NCI-H2029 (cell line): ENCODE results near the gene NRG4.
"Not testable (repeated sequence)": the region's sequence is repeated elsewhere in the genome, so short reads cannot be mapped to it uniquely, and the experiment has no call there.

Source experiments
- DNase-seq: peaks from one replicate; lab custom pipeline; 2025; lab: John Stamatoyannopoulos, UW

Gene NRG4

DNA sequence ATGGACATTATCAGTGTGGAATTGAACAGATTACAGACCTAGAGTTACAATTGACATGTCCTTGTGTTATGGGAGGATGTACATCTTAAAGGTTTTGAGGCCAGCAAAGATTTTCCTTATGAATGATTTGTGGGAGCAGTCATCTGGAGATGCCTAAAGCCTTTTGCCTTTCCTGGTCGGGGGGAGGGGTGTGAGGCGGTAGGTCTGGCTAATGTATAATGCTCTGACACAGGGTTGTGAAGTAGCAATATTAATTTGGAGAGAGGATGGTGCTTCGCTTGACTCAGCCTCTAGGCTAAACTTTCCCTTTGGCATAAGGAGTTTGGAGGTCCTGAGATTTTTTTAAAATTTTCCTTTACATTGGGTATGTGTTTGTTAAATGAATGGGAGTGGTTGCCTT is 85.3 kb downstream of the NRG4 start:
- no peak for DNase-seq

DNA sequence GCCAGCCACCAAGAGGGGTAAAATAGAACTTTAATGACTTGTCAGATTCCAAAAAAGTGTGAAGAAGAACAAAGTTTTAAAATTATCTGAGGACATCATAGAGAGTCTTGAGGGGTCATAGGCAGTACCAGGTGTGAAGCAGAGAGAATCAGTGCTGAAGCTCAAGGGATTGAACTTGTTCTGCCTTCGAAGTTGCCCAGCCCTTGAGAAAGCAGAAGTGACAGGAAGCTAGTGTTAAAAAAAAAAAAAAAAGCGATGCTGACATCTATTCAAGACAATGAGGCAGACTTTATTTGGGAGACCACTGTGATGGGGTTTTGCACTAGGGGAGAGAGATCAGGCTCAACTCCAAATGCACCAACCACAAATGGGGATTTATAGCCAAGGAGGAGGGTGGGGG is 86.8 kb downstream of the NRG4 start:
- DNase-seq, result no peak

DNA sequence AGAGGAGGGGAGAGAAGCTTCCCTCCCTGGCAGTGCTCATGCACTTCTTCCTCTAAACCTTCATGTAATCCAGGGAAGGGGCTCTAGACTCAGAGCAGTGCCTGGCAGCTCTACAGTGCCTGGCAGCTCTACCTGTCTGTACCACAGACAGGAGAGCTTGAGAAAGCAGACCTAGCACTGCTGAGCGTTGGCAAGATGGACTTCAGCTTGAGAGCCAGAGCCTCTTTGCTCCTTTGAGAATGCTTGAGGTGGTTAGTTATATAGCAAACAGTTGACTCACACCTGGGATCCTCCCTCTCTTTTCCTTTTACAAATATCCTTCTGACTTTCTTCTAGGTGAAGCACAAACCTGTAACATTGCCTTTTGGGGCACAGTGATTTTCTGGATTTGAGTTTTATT is 87.6 kb downstream of the NRG4 start:
- DNase-seq, result no peak

DNA sequence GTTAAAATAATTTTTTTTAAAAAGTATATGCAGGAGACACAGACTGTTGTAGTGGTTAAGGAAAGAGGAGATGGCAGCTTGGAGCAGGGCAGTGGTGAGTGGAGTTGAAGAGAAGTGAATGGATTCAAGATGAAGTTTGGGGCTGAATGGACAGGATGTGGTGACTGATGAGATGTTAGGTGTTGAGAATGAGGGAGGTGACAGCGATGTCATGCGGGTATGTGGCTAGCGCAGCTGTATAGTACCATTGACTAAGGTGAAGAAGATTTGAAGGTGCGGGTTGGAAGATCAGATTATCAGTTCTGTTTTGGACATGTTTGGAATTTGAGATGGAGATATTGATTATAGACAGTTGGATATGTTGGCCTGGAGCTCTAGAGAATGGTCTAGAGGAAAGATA is 88.5 kb downstream of the NRG4 start:
- no peak for DNase-seq

DNA sequence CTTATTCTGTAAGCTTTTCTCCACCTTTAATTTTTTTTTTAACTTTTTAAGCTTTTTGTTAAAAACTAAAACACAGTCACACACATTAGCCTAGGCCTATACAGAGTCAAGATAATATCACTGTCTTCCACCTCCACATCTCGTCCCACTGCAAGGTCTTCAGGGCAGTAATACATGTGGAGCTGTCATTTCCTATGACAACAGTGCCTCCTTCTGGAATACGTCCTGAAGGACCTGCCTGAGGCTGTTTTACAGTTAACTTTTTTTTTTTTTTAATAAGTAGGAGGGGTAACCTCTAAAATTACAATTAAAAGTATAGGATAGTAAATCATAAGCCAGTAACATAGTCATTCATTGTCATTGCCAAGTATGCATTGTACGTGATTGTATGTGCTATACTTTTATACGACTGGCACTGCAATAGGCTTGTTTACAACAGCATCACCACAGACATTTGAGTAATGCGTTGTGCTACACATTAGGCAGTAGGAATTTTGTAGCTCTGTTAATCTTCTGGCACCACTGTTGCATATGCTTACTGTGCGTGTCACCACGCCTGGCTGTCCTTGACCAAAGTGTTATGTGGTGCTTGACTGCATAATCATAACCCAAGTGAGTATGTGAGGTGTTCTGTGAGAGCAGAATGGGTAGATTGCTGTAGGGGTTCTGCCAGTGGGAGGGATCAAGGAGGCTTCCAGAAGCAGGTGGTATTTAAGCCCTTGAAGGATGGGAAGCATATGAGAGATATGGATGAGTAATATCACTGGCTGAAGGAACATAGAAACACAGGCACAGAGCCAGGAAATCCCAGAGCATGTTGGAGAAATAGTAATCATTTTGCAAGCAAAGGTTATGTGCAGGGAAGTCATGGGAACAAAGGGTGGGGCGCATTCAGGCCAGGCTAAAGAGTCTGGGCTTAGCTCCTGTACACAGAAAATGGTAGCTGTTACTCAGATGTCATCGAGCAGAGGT is 90.2 kb downstream of the NRG4 start:
- no peak for DNase-seq

DNA sequence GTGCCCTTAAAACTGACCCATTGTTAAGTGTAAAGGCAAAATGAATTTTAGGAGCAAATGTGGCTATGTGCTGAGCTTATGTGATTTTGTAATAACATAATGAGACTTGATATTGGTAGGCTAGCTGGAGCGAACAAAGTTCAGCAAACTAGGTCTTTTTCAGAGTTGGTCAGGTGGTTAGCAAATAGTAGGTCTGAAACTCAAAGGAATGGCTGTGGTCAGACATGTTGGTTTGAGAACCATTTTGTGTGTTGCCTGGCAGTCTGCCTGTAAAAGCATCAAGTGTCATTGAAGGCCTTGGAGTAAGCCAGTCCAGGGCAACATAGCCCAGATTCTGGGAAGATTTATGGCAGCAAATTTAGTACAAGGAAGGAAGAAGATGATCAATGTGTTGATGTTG is 92.1 kb downstream of the NRG4 start:
- no peak for DNase-seq

DNA sequence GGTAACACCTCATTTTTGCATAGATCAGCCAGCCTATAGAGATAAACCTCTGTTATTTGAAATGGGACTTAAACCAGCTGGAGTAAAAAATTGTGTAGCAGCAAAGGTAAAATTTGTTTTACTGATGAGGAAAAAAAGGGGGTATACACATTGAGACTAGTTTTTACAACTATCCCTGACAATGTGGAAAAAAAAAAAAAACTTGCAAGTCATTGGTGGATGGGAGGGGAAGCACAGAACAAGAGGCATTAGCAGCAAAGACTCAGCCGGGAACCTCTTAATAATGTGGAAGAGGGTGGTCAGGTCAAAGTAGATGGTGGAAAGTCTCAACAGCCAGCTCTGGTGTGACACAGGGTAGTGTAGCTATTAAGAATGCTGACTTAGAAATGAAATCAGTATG is 94.1 kb downstream of the NRG4 start:
- DNase-seq, result no peak

DNA sequence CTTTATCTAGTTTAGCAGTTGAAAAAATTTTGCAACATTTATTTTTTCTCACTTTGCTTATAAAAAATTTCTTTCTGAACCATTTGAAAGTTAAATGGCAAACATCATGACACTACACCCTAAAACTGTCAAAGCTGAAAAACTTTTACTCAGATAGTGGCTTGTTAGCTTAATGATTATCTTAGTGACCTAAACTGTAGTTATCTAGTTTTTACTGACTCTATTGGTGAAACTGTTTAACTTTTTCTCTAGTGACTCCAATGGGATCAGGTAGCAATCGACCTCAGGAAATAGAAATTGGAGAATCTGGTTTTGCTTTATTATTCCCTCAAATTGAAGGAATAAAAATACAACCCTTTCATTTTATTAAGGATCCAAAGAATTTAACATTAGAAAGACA is 95.2 kb downstream of the NRG4 start:
- no peak for DNase-seq

DNA sequence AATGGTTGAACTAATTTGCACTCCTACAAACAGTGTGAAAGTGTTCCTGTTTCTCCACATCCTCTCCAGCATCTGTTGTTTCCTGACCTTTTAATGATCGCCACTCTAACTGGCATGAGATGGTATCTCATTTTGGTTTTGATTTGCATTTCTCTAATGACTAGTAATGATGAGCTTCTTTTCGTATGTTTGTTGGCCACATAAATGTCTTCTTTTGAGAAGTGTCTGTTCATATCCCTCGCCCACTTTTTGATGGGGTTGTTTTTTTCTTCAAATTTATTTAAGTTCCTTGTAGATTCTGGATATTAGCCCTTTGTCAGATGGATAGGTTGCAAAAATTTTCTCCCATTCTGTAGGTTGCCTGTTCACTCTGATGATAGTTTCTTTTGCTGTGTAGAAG is 101.9 kb downstream of the NRG4 start:
- not testable (repeated sequence) for DNase-seq

DNA sequence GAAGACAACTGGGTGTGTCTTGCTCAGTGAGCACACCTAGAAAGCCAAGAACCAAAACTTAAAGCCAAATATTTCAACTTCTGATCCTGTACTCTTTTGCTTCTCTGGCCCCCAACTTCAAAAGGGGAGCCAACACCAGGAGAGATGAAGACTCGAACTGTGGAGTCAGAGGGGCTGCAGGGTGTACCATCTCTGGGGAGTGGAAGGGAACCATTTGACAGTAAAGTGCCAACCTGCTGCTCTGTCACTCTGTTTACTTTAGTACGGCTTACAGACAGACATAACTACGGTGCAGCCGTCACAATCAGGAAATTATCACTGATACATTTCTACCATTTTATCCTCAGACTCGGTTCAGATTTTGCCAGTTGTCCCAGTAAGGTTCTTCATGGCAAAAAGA is 107.0 kb downstream of the NRG4 start:
- no peak for DNase-seq

DNA sequence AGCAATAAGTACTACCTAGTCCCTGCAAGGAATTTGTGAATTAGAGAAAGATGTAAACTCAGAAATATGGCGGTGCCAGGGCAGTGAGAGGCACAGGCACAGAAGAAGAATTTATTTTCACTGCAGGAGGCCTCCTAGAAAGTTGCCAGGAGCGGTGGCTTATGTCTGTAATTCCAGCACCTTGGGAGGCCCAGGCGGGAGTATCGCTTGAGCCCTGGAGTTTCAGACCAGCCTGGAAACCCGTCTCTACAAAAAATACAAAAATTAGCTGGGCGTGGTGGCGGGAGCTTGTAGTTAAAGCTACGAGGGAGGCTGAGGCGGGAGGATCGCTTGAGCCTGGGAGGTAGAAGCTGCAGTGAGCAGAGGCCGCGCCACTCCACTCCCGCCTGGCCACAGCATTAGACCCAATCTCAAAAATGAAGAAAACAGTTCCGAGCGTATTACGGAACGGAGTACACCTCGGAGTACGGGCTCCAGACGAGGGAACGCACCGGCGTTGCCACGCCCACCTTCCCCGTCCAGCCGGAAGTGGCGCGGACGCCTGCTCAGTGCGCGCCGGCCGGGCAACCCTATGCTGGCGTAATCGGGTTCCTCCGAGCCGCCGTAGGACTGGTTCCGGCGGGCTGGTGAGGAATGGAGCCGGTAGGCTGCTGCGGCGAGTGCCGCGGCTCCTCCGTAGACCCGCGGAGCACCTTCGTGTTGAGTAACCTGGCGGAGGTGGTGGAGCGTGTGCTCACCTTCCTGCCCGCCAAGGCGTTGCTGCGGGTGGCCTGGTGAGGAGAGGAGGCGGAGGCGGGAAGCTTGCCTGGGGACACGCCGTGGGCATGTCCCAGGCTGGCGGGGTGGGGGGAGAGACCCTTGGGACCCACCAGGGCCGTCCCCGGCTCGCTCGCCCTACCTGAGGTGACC is 108.6 kb downstream of the NRG4 start, which contains the start of gene FBXO22:
Gene FBXO22, plus strand, starts transcription at position 548 of the 909 bp plus-strand sequence. Its CDS starts 86 bp downstream, at position 634.
- peak; percentile 77 for DNase-seq

DNA sequence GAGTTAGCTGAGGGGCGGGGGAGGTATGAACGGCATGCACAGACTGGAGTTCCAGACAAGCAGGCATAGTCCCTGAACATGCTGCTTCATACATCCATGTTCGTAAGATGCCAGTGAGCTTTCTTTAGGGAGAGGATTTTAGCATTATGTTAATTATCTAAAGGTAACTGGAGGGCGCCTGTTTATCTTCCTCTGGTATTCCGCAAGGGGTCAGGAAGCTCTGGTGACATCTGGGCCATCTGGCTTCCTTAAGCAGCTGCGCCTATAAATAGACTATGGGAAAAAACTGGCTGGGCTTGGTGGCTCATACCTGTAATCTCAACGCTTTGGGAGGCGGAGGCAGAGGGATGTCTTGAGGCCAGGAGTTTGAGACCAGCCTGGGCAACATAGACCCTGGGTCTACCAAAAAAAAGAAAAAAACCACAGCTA is 110.1 kb downstream of the NRG4 start:
- DNase-seq, result no peak

DNA sequence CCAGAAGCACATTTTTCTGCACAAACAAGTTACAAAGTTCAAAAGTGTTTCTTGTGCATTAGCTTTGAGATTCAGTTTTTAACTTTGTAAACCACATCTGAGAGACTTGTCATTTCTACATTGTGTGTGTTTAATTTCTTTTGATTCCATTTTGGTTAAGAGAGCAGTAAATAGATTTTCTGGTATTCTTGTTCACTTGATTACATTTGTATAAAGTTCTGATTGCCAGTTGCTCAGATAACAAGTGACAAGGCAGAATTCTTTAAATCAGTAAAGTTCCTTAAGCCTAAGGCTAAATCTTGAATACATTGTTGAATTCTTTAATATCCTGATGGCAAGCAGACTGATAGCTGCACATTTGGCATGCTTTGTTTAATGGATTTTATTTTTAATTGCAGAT is 111.6 kb downstream of the NRG4 start:
- DNase-seq, result no peak

DNA sequence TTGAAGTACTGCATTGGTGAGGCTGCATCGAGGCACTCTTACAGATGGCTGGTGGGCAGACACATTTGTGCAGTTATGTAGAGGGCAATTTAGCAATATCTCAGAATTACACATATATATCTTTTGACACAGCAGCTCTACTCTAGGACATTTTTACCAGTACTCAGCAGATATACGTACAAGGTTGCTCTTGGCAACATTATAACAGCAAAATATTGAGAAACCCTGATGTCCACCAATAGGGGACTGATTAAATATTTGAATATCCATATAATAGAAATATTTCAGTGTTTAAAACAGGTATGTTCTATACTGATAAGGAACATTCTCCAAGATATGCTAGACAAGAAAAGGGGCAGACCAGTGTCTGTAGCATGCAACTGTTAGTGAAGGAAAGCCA is 116.5 kb downstream of the NRG4 start:
- DNase-seq, result no peak

DNA sequence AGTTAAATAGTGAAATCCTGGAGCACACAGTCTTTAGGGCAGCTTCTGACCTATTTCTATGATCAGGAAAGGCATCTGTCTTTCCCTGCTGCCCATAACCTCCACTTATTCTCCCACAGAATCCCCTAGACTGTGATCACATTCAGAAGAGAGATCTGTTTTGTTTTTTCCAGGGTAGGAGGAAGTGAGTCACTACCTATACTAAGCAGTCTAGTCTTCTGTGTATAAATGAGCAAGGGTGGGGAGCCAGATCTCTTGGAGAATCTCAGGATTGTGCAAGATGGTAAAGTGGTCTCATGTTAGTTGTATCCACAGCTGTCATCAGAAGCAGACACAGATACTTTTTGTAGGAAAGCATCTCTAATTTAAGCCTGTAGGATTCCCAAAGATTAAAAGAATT is 120.3 kb downstream of the NRG4 start:
- no peak for DNase-seq
